HEK293 (cell line): ENCODE results near the gene KIRREL3.

Experiments used
- CTCF ChIA-PET: fragments of 350-600 bp; formaldehyde crosslinking; extraction: SDS; loops from one replicate; lab custom pipeline; 2021; ENCODE audit warnings: antibody characterized with exemption; lab: Yijun Ruan, JAX
- POLR2A ChIA-PET: fragments of 300-600 bp; formaldehyde crosslinking; extraction: SDS; loops from one replicate; lab custom pipeline; 2020; ENCODE audit warnings: antibody characterized with exemption, inconsistent platforms; lab: Yijun Ruan, JAX
- H3K27ac ChIP-seq: fragments of 200-500 bp; sonication (Bioruptor generic); 2 replicates; pipeline ENCODE4 v1.5.1; 2014; ENCODE audit warnings: low read depth, low read length, control low read depth, inconsistent platforms; ENCODE audit errors: extremely low read depth
- H3K36me3 ChIP-seq, 2 experiments: fragments of 200-500 bp in 1 of 2; sonication (Bioruptor generic) in 1 of 2; 1 replicate in 1 of 2; 2 replicates in 1 of 2; pipeline ENCODE4 v1.5.1; 2014 to 2017; ENCODE audit warnings: inconsistent platforms in 2 of 2, low read length in 2 of 2; ENCODE audit not compliant: control insufficient read depth in 2 of 2, insufficient read depth in 1 of 2
- H3K4me1 ChIP-seq: fragments of 200-500 bp; sonication (Bioruptor generic); 2 replicates; pipeline ENCODE4 v1.5.1; 2014; ENCODE audit warnings: mild to moderate bottlenecking, low read length, inconsistent platforms; ENCODE audit not compliant: control insufficient read depth, insufficient read depth
- H3K4me3 ChIP-seq: 2 replicates; pipeline ENCODE4 v1.5.1; 2011; ENCODE audit warnings: low read depth, mild to moderate bottlenecking, control low read depth, low read length, moderate library complexity
- H3K9me3 ChIP-seq: fragments of 200-500 bp; sonication (Bioruptor generic); 2 replicates; pipeline ENCODE4 v1.5.1; 2014; ENCODE audit warnings: low read depth, low read length, inconsistent platforms; ENCODE audit not compliant: control insufficient read depth, insufficient read depth
- GLIS1 ChIP-seq: fragments of 450-650 bp; formaldehyde crosslinking; IDR thresholded peaks from 2 replicates; pipeline ENCODE4 v1.5.1; 2016; ENCODE audit warnings: missing biosample characterization, missing genetic modification characterization
- MYNN ChIP-seq: fragments of 450-650 bp; formaldehyde crosslinking; IDR thresholded peaks from 2 replicates; pipeline ENCODE4 v1.5.1; 2016; ENCODE audit warnings: missing biosample characterization, missing genetic modification characterization, borderline replicate concordance
- PRDM10 ChIP-seq: fragments of 450-650 bp; formaldehyde crosslinking; IDR thresholded peaks from 2 replicates; pipeline ENCODE4 v1.5.1; 2016; ENCODE audit warnings: missing biosample characterization, missing genetic modification characterization
- ZBTB20 ChIP-seq: fragments of 450-650 bp; formaldehyde crosslinking; IDR thresholded peaks from 2 replicates; pipeline ENCODE4 v1.5.1; 2016; ENCODE audit warnings: missing biosample characterization, missing genetic modification characterization
- ZNF2 ChIP-seq: fragments of 450-650 bp; formaldehyde crosslinking; IDR thresholded peaks from 2 replicates; pipeline ENCODE4 v1.5.1; 2016; ENCODE audit warnings: missing biosample characterization, missing genetic modification characterization
- ZNF324 ChIP-seq: fragments of 450-650 bp; formaldehyde crosslinking; IDR thresholded peaks from 2 replicates; pipeline ENCODE4 v1.5.1; 2016; ENCODE audit warnings: missing biosample characterization, missing genetic modification characterization
- ZNF654 ChIP-seq: fragments of 450-650 bp; formaldehyde crosslinking; IDR thresholded peaks from 2 replicates; pipeline ENCODE4 v1.5.1; 2016; ENCODE audit warnings: low read depth, missing biosample characterization, missing genetic modification characterization
- ZNF664 ChIP-seq: fragments of 450-650 bp; formaldehyde crosslinking; IDR thresholded peaks from 2 replicates; pipeline ENCODE4 v1.5.1; 2016; ENCODE audit warnings: missing biosample characterization, missing genetic modification characterization
- ZNF677 ChIP-seq: fragments of 450-650 bp; IDR thresholded peaks from 2 replicates; pipeline ENCODE4 v1.5.0; 2018; ENCODE audit warnings: missing biosample characterization, mild to moderate bottlenecking, missing genetic modification characterization, moderate library complexity
- ZNF768 ChIP-seq: fragments of 450-650 bp; formaldehyde crosslinking; IDR thresholded peaks from 2 replicates; pipeline ENCODE4 v1.5.1; 2018; ENCODE audit warnings: missing biosample characterization, mild to moderate bottlenecking, missing genetic modification characterization
- TF ChIP-seq, protein P1 (sequence below): fragments of 450-650 bp; formaldehyde crosslinking; conservative IDR thresholded peaks from 2 replicates; pipeline ENCODE4 v1.5.1; 2016; ENCODE audit warnings: low read depth, missing biosample characterization, missing genetic modification characterization
- TF ChIP-seq, protein P2 (sequence below): fragments of 450-650 bp; formaldehyde crosslinking; conservative IDR thresholded peaks from 2 replicates; pipeline ENCODE4 v1.5.1; 2016; ENCODE audit warnings: low read depth, missing biosample characterization, missing genetic modification characterization
- TF ChIP-seq, protein P3 (sequence below): fragments of 450-650 bp; formaldehyde crosslinking; IDR thresholded peaks from 2 replicates; pipeline ENCODE4 v1.5.1; 2016; ENCODE audit warnings: missing biosample characterization, missing genetic modification characterization

The KIRREL3 gene

DNA sequence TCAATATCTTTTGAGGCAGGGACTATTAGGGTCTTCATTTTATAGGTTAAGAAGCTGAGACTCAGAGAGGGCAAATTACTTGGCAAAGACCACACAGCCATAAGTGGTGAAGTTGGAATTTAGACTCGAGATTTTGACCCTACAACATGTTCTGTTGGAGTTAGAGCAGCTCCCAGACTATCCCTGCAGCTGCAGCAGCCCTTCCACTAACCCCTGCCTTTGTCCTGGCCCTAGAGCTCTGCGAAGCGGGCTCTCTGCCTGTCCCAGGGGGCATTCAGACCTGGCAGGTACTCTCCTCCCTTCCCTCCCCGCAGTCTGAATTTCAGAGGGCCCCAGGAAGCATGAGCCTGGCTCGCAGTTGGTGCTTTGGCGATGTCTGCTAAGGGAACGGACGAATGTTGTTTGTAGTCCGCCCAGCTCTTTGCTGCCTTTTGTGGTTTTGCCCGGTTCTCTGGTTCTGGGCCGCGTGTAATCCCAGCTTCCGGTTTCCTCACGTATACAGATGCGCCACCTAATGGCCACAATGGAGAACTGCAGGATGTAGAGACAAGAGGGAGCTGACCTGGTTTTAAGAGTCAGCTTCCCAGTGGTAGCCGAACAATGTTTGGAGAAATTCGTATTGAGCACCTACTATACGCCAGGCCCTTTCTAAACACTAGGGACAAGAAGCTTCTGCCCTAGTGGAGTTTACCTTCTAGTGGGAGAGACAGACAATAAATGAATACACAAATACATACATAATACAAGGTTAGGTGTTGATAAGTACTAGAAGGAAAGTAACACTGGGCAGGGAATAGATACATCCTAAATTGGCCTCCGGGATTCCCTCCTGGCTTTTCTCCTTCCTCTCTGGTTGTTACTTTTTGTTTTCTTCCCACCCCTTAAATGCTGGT lies 519.9 kb downstream of the KIRREL3 start:
- no peaks in the 10 kb centered on the region for H3K36me3 ChIP-seq
- no peak overlapping the region for H3K4me3 ChIP-seq
- no peak overlapping the region; the same call in 1 of the 2 replicates for H3K27ac ChIP-seq
- POLR2A ChIA-PET, result no interaction called here
- H3K9me3 ChIP-seq, result no peaks in the 10 kb centered on the region
- no peaks in the 10 kb centered on the region for H3K4me1 ChIP-seq
- peak; percentile 59; the same call in 1 of the 2 replicates for TF ChIP-seq ZNF2 (tag by site-specific recombination)
- peak; percentile 42; the same call in 1 of the 2 replicates for TF ChIP-seq ZNF664 (tag by site-specific recombination)
- TF ChIP-seq, protein P1, sequence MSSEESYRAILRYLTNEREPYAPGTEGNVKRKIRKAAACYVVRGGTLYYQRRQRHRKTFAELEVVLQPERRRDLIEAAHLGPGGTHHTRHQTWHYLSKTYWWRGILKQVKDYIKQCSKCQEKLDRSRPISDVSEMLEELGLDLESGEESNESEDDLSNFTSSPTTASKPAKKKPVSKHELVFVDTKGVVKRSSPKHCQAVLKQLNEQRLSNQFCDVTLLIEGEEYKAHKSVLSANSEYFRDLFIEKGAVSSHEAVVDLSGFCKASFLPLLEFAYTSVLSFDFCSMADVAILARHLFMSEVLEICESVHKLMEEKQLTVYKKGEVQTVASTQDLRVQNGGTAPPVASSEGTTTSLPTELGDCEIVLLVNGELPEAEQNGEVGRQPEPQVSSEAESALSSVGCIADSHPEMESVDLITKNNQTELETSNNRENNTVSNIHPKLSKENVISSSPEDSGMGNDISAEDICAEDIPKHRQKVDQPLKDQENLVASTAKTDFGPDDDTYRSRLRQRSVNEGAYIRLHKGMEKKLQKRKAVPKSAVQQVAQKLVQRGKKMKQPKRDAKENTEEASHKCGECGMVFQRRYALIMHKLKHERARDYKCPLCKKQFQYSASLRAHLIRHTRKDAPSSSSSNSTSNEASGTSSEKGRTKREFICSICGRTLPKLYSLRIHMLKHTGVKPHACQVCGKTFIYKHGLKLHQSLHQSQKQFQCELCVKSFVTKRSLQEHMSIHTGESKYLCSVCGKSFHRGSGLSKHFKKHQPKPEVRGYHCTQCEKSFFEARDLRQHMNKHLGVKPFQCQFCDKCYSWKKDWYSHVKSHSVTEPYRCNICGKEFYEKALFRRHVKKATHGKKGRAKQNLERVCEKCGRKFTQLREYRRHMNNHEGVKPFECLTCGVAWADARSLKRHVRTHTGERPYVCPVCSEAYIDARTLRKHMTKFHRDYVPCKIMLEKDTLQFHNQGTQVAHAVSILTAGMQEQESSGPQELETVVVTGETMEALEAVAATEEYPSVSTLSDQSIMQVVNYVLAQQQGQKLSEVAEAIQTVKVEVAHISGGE (tag by site-specific recombination), result peak; percentile 57
- peak; percentile 78; the same call in 1 of the 2 replicates for TF ChIP-seq ZNF768 (tag by site-specific recombination)
- TF ChIP-seq ZNF677, result no peak
- 0 out of 2 replicates have a peak, but pooled peaks have one; percentile 31 for TF ChIP-seq ZNF324
- TF ChIP-seq MYNN, result no peak
- TF ChIP-seq, protein P2, sequence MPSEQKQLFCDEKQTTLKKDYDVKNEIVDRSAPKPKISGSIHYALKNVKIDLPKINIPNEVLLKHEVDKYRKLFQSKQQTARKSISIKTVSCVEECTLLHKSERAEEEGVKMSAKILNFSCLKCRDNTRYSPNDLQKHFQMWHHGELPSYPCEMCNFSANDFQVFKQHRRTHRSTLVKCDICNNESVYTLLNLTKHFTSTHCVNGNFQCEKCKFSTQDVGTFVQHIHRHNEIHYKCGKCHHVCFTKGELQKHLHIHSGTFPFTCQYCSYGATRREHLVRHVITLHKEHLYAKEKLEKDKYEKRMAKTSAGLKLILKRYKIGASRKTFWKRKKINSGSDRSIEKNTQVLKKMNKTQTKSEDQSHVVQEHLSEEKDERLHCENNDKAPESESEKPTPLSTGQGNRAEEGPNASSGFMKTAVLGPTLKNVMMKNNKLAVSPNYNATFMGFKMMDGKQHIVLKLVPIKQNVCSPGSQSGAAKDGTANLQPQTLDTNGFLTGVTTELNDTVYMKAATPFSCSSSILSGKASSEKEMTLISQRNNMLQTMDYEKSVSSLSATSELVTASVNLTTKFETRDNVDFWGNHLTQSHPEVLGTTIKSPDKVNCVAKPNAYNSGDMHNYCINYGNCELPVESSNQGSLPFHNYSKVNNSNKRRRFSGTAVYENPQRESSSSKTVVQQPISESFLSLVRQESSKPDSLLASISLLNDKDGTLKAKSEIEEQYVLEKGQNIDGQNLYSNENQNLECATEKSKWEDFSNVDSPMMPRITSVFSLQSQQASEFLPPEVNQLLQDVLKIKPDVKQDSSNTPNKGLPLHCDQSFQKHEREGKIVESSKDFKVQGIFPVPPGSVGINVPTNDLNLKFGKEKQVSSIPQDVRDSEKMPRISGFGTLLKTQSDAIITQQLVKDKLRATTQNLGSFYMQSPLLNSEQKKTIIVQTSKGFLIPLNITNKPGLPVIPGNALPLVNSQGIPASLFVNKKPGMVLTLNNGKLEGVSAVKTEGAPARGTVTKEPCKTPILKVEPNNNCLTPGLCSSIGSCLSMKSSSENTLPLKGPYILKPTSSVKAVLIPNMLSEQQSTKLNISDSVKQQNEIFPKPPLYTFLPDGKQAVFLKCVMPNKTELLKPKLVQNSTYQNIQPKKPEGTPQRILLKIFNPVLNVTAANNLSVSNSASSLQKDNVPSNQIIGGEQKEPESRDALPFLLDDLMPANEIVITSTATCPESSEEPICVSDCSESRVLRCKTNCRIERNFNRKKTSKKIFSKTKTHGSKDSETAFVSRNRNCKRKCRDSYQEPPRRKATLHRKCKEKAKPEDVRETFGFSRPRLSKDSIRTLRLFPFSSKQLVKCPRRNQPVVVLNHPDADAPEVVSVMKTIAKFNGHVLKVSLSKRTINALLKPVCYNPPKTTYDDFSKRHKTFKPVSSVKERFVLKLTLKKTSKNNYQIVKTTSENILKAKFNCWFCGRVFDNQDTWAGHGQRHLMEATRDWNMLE (tag by site-specific recombination), result peak; percentile 78
- peak; percentile 64 for TF ChIP-seq ZNF654
- peak; percentile 63 for TF ChIP-seq PRDM10 (tag by site-specific recombination)
- TF ChIP-seq, protein P3, sequence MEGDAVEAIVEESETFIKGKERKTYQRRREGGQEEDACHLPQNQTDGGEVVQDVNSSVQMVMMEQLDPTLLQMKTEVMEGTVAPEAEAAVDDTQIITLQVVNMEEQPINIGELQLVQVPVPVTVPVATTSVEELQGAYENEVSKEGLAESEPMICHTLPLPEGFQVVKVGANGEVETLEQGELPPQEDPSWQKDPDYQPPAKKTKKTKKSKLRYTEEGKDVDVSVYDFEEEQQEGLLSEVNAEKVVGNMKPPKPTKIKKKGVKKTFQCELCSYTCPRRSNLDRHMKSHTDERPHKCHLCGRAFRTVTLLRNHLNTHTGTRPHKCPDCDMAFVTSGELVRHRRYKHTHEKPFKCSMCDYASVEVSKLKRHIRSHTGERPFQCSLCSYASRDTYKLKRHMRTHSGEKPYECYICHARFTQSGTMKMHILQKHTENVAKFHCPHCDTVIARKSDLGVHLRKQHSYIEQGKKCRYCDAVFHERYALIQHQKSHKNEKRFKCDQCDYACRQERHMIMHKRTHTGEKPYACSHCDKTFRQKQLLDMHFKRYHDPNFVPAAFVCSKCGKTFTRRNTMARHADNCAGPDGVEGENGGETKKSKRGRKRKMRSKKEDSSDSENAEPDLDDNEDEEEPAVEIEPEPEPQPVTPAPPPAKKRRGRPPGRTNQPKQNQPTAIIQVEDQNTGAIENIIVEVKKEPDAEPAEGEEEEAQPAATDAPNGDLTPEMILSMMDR, result peak; percentile 73
- TF ChIP-seq GLIS1, result no peak
- TF ChIP-seq ZBTB20 (tag by site-specific recombination), result 0 out of 2 replicates have a peak, but pooled peaks have one; percentile 16
- CTCF ChIA-PET, result interaction anchor here (0.6 to 5.1 kb wide), 56 partner anchors 8 to 1752 kb away, joined by 3 to 69 read pairs (median 4); no protein-coding TSS in a partner anchor
